CD4-positive, CD25-positive, alpha-beta regulatory T cell (primary cell): ENCODE results near the gene WWOX. TPM values are rescaled to one million over a fixed set of nuclear protein-coding genes. Genes with fewer than 3 reads are reported as not detected.

ENCODE experiments used
- ATAC-seq, 2 donors: fragments of 150-1000 bp; cut with Tn5 transposase; one replicate each; pipeline ENCODE4 v1.10.0; 2021; ENCODE audit warnings: low read depth in 2 of 2, moderate number of reproducible peaks in 2 of 2, moderate library complexity in 1 of 2
- DNase-seq, 3 donors: peaks; one replicate each; pipeline versions ENCODE4 v3.0.0 to v3.0.0-alpha.2; 2012 to 2022; ENCODE audit warnings: mixed read lengths in 1 of 3
- H3K27ac ChIP-seq: one replicate; pipeline ENCODE4 v1.7.0; 2013; ENCODE audit warnings: mild to moderate bottlenecking, low read length; ENCODE audit not compliant: insufficient read depth, poor library complexity, severe bottlenecking
- H3K27me3 ChIP-seq: one replicate; pipeline ENCODE4 v1.7.0; 2013; ENCODE audit warnings: low read length; ENCODE audit not compliant: control insufficient read depth, insufficient read depth
- H3K36me3 ChIP-seq: one replicate; pipeline ENCODE4 v1.7.0; 2013; ENCODE audit warnings: mild to moderate bottlenecking, low read length, moderate library complexity; ENCODE audit not compliant: control insufficient read depth, insufficient read depth
- H3K4me1 ChIP-seq: 2 replicates; pipeline ENCODE4 v1.7.0; 2013; ENCODE audit warnings: mild to moderate bottlenecking, low read length; ENCODE audit not compliant: insufficient read depth, control insufficient read depth, poor library complexity, severe bottlenecking
- H3K4me3 ChIP-seq: one replicate; pipeline ENCODE4 v1.7.0; 2013; ENCODE audit warnings: low read depth, mild to moderate bottlenecking, low read length, moderate library complexity
- H3K9me3 ChIP-seq, 2 experiments: 1 replicate in 1 of 2; 2 replicates in 1 of 2; pipeline ENCODE4 v1.7.0; 2013; ENCODE audit warnings: low read length in 2 of 2, mild to moderate bottlenecking in 1 of 2, moderate library complexity in 1 of 2; ENCODE audit not compliant: control insufficient read depth in 2 of 2
- H3K27ac Mint-ChIP-seq, 3 donors: one replicate each; pipeline ENCODE4 v1.8.0; 2020 to 2022; ENCODE audit warnings: mild to moderate bottlenecking in 3 of 3, mixed read lengths in 3 of 3, moderate library complexity in 2 of 3
- H3K27me3 Mint-ChIP-seq: one replicate; pipeline ENCODE4 v1.8.0; 2022; ENCODE audit warnings: mild to moderate bottlenecking, mixed read lengths
- H3K36me3 Mint-ChIP-seq: one replicate; pipeline ENCODE4 v1.8.0; 2020; ENCODE audit warnings: mixed read lengths
- H3K4me1 Mint-ChIP-seq, 4 donors: one replicate each; pipeline ENCODE4 v1.8.0; 2020 to 2022; ENCODE audit warnings: mixed read lengths in 4 of 4, mild to moderate bottlenecking in 1 of 4
- H3K4me3 Mint-ChIP-seq, 4 donors: one replicate each; pipeline ENCODE4 v1.8.0; 2020 to 2022; ENCODE audit warnings: mild to moderate bottlenecking in 4 of 4, mixed read lengths in 4 of 4, moderate library complexity in 3 of 4
- H3K9me3 Mint-ChIP-seq, 7 donors: one replicate each; pipeline ENCODE4 v1.8.0; 2020 to 2022; ENCODE audit warnings: mixed read lengths in 7 of 7, mild to moderate bottlenecking in 3 of 7, moderate library complexity in 2 of 7
- polyA plus RNA-seq, 4 donors: library from polyadenylated mRNA; unstranded; fragments of 300-500 nt; fragmentation: Illumina TruSeq; gene quantifications; one replicate each; pipeline ENCODE4 v1.2.3, GENCODE V29; 2021
- total RNA-seq: library from RNA; stranded (reverse); gene quantifications from one replicate; pipeline ENCODE4 v1.2.3, GENCODE V29; 2022

WWOX gene
- total and polyA plus RNA-seq, 5 donors from 2014 or later: 10.3 to 18.6 (median 12.8) TPM

DNA sequence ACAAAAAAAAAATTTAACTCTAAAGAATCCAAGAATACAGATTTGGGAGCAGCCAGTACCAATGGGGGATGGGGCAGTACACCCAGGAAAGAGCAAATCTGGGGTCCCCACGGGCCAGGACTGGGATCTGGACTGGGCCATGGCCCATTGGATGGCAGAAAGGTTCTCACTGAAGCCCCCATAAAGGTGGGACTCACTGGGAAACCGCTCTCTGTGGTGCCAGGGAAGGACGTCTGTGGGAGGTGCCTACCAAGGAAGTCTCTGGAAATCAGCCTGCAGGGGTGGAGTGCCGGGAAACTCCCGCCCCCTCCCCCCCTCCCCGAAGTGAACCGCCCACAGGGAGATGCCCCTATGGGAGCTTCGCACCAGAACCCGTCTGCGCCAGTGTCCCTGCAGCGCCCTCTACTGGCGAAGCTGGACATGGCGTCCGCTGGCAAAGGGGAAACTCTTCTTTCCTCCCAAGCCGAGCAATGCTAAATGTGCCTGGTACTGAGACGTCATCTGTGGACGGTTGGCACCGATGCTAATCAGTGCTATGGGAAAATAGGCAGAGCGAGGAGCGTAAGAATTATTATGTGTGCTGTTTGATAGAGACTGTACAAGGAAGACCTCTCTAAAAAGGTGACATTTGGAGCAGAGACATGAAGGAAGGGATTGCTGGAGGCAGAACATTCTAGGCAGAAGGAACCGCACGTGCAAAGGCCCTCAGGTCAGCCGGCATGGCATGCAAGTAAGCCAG lies 671.1 kb downstream of the WWOX start:
- peak overlapping the region in 2 of 3 donors; percentile 16 to 89 for H3K27ac Mint-ChIP-seq
- Histone ChIP-seq H3K36me3 (no peaks in the 10 kb centered on the region), H3K4me1 (peaks cover 9% of the 10 kb centered on the region), H3K27ac (no peak overlapping the region), H3K27me3 (no peaks in the 10 kb centered on the region), H3K4me3 (no peak overlapping the region), H3K9me3 (no peaks in the 10 kb centered on the region)
- peaks cover 4 to 25% (median 16%) of the 10 kb centered on the region in 4 donors for H3K4me1 Mint-ChIP-seq
- H3K27me3 Mint-ChIP-seq: no peaks in the 10 kb centered on the region
- ATAC-seq: peak; percentile 77 to 86
- peak; percentile 61 to 73 (median 67) for DNase-seq
- no peaks in the 10 kb centered on the region for H3K36me3 Mint-ChIP-seq
- H3K4me3 Mint-ChIP-seq: peak overlapping the region in 2 of 4 donors; percentile 7 to 53
- no peaks in the 10 kb centered on the region for H3K9me3 Mint-ChIP-seq

DNA sequence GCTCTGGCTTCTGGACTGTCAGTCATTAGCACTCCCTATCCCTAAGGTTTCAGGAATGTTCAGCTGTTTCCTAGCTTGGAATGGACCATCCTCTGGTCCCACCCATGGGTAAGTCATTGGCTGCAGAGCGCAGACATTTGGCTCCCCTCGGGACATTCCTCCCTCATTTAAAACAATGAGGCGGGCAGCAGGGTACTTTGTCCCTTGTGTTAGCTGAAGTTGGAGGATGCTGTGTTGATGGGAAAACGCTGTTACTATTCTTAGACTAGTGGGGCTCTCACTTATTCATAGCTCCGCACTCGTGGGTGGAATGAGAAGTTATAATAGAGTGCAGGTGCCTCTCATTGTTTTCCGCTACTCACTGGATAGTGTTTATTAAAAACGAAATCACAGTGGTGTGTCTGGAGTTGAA lies 673.8 kb downstream of the WWOX start:
- no peaks in the 10 kb centered on the region for H3K9me3 ChIP-seq
- no peaks in the 10 kb centered on the region for H3K36me3 ChIP-seq
- H3K4me1 Mint-ChIP-seq: peaks cover 5 to 34% (median 12%) of the 10 kb centered on the region in 4 donors
- H3K9me3 Mint-ChIP-seq: no peaks in the 10 kb centered on the region
- H3K27me3 Mint-ChIP-seq: no peaks in the 10 kb centered on the region
- DNase-seq: no peak
- no peak overlapping the region for H3K27ac Mint-ChIP-seq
- H3K27ac ChIP-seq: no peak overlapping the region
- H3K27me3 ChIP-seq: no peaks in the 10 kb centered on the region
- H3K4me1 ChIP-seq: peaks cover 11% of the 10 kb centered on the region
- H3K36me3 Mint-ChIP-seq: no peaks in the 10 kb centered on the region
- no peak overlapping the region for H3K4me3 Mint-ChIP-seq
- H3K4me3 ChIP-seq: no peak overlapping the region
- no peak for ATAC-seq

DNA sequence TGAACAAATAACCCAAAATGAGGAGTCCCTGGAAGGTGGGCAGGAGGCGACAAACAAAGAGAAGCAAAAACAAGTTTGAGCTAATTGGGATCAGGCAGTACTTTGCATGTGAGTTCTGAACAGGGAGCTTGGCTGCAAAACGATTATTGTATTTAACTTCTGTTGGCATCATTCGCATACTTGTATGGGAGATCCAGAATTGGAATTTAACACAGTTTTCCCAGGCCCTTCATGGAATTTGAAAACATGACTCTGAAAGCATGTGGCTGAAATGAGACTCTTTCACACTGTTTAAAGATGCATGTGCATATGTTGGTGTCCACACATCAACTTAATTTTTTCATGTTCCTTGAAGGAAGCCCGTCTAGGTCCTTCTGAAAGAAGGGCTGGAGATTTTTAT lies 674.3 kb downstream of the WWOX start:
- H3K4me1 ChIP-seq: peaks cover 12% of the 10 kb centered on the region
- H3K27me3 ChIP-seq: no peaks in the 10 kb centered on the region
- no peak for DNase-seq
- H3K9me3 ChIP-seq: no peaks in the 10 kb centered on the region
- Mint-ChIP-seq H3K4me3 (no peak overlapping the region), H3K36me3 (no peaks in the 10 kb centered on the region), H3K4me1 (peaks cover 5 to 36% (median 15%) of the 10 kb centered on the region in 4 donors), H3K27me3 (no peaks in the 10 kb centered on the region), H3K9me3 (no peaks in the 10 kb centered on the region), H3K27ac (no peak overlapping the region)
- no peak overlapping the region for H3K27ac ChIP-seq
- no peak for ATAC-seq
- H3K4me3 ChIP-seq: no peak overlapping the region
- H3K36me3 ChIP-seq: no peaks in the 10 kb centered on the region

DNA sequence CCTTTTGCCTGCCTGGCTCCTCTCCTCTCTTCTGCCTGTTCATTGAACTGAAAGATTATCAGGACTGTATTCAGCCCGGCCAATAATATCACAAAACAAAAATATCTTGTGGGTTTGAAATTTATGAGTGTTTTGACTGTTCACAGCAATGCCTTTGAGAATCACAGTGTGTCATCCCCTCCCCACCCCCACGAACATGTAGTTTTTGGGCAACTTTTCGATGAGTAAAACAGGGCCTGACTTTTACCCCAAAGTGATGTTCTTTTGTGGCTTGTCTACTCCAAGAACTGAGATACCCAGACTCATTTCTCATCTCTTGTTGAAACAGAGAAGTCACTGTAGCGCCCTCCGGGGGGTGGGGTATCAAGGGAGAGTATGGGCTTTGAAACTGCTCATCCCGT lies 675.7 kb downstream of the WWOX start:
- Mint-ChIP-seq H3K36me3 (no peaks in the 10 kb centered on the region), H3K4me3 (peak overlapping the region in 1 of 4 donors; percentile 44), H3K4me1 (peaks cover 5 to 36% (median 16%) of the 10 kb centered on the region in 4 donors), H3K27me3 (no peaks in the 10 kb centered on the region), H3K27ac (peak overlapping the region in 2 of 3 donors; percentile 25 to 35), H3K9me3 (no peaks in the 10 kb centered on the region)
- DNase-seq: peak in 1 of 3 donors; percentile 70
- Histone ChIP-seq H3K4me1 (peaks cover 12% of the 10 kb centered on the region), H3K27ac (no peak overlapping the region), H3K9me3 (no peaks in the 10 kb centered on the region), H3K4me3 (no peak overlapping the region), H3K27me3 (no peaks in the 10 kb centered on the region), H3K36me3 (no peaks in the 10 kb centered on the region)
- ATAC-seq: no peak

DNA sequence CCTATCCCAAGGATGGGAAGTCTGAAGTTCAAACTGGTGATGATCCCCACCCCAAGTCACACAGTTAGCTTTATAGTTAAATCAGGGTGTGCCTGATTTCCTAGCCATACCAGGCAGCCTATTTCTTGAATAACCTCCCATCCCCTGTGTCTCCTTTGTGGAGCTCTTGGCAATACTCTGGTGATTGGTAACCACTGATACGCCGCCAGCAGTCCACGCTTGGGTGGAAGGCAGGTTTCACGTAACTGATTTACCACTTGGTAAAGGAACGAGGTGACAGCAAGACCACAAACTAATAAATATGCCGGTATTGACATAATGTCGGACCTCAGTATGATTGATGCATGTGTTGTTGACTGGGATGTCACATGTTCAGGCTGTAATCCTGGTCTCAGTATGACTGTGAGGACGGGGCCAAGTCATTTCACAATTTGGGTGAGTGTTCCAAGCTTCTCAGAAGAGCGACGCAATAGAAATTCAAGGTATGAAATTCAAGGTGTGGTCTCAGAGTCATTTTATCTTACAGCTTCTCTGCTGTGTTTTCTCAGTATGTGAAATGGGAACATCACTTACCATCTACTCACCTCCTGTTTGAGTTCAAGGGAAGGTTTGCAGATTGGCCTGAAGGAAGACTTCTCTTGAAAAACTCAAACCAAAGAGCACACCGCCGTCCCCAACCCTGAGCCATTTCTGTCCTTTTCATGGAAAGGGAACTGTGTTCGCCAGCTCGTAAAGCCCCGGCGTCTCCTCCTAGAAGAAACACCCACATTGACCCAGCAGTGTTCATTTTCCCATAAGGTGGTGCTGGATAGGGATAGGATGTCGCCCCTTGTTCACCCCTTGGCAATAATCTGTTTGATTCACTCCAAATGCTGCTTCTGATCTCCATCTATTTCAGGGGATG lies 678.9 kb downstream of the WWOX start:
- H3K4me3 ChIP-seq: peak overlapping the region; percentile 20
- H3K36me3 Mint-ChIP-seq: no peaks in the 10 kb centered on the region
- H3K4me3 Mint-ChIP-seq: peak overlapping the region in 3 of 4 donors; percentile 4 to 38 (median 20)
- DNase-seq: peak in 2 of 3 donors; percentile 5 to 93
- H3K27ac Mint-ChIP-seq: peak overlapping the region; percentile 11 to 78 (median 65)
- peaks cover 3% of the 10 kb centered on the region for H3K4me1 ChIP-seq
- ATAC-seq: peak; percentile 77 to 79
- H3K27me3 ChIP-seq: no peaks in the 10 kb centered on the region
- no peaks in the 10 kb centered on the region for H3K36me3 ChIP-seq
- no peaks in the 10 kb centered on the region for H3K27me3 Mint-ChIP-seq
- H3K9me3 ChIP-seq: no peaks in the 10 kb centered on the region
- H3K9me3 Mint-ChIP-seq: no peaks in the 10 kb centered on the region
- H3K4me1 Mint-ChIP-seq: peaks cover 0 to 32% (median 14%) of the 10 kb centered on the region in 4 donors
- H3K27ac ChIP-seq: no peak overlapping the region

DNA sequence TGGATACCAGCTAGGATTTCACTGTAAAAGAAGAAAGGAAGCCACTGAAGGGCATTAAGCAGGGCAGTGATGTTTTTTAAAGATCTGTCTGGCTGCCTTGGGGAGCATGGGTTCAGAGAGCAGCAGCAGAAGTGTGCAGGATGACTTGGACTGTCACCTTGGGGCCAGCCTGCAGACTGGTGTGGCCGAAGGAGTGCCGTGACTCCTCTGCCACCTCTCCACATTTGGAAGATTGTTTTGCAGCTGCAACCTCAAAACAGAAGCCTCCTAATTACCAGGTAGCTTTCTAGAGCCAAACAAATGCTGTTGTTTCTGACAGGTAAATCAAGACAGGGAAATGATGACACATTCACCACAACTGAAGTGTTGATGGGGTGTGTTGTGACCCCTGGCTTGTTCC lies 681.4 kb downstream of the WWOX start:
- H3K9me3 Mint-ChIP-seq: no peaks in the 10 kb centered on the region
- Histone ChIP-seq H3K27ac (no peak overlapping the region), H3K27me3 (no peaks in the 10 kb centered on the region), H3K9me3 (no peaks in the 10 kb centered on the region), H3K36me3 (no peaks in the 10 kb centered on the region), H3K4me1 (peaks cover 3% of the 10 kb centered on the region), H3K4me3 (no peak overlapping the region)
- peaks cover 0 to 28% (median 12%) of the 10 kb centered on the region in 4 donors for H3K4me1 Mint-ChIP-seq
- H3K4me3 Mint-ChIP-seq: no peak overlapping the region
- no peaks in the 10 kb centered on the region for H3K36me3 Mint-ChIP-seq
- DNase-seq (no peak), ATAC-seq (no peak)
- H3K27ac Mint-ChIP-seq: peak overlapping the region in 1 of 3 donors; percentile 42
- no peaks in the 10 kb centered on the region for H3K27me3 Mint-ChIP-seq

DNA sequence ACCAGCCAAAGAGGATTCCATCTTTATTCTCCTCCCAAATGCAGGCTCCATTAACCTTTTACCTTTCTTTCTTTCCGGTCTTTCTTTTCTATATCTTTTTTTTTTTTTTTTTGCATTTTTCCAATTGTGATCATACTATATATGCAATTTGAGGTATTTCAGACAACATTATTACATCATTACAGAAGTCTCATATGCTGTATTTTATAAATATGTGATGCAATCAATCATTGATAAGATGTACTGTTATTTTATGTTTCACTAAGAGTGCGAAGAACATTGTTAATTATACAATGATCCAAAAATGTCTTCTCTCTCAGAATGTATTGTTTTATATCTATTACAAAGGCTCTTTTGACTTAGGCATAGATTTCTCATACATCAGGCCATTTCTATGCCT lies 683.1 kb downstream of the WWOX start:
- ATAC-seq (no peak), DNase-seq (no peak)
- Mint-ChIP-seq H3K9me3 (no peaks in the 10 kb centered on the region), H3K4me3 (no peak overlapping the region), H3K27ac (no peak overlapping the region), H3K4me1 (peaks cover 0 to 18% (median 14%) of the 10 kb centered on the region in 4 donors), H3K36me3 (no peaks in the 10 kb centered on the region), H3K27me3 (no peaks in the 10 kb centered on the region)
- peaks cover 3% of the 10 kb centered on the region for H3K4me1 ChIP-seq
- no peak overlapping the region for H3K27ac ChIP-seq
- no peaks in the 10 kb centered on the region for H3K36me3 ChIP-seq
- H3K4me3 ChIP-seq: no peak overlapping the region
- no peaks in the 10 kb centered on the region for H3K9me3 ChIP-seq
- H3K27me3 ChIP-seq: no peaks in the 10 kb centered on the region
